ENCODE measurements around the gene COG5.

COG5 gene

GRCh38 chr7:107387128-107387527, 176.6 kb downstream of the COG5 start:
- no peaks in the 10 kb centered on the region for H3K4me1 ChIP-seq (ENCODE audit: control insufficient read depth in 1 of 2, insufficient read depth in 2 of 2, low read length in 2 of 2)
- H3K27ac ChIP-seq (ENCODE audit: low read length) = no peak overlapping the region
- H3K36me3 ChIP-seq (ENCODE audit: control insufficient read depth in 1 of 2, insufficient read depth in 2 of 2, low read length in 2 of 2) = no peaks in the 10 kb centered on the region
- no peaks in the 10 kb centered on the region for H3K9me3 ChIP-seq (ENCODE audit: control insufficient read depth in 1 of 2, low read length in 2 of 2)
- H3K27me3 ChIP-seq (ENCODE audit: low read depth, low read length) = no peaks in the 10 kb centered on the region
- no peak overlapping the region for H3K4me3 ChIP-seq (ENCODE audit: low read depth in 1 of 2, low read length in 2 of 2)

DNA sequence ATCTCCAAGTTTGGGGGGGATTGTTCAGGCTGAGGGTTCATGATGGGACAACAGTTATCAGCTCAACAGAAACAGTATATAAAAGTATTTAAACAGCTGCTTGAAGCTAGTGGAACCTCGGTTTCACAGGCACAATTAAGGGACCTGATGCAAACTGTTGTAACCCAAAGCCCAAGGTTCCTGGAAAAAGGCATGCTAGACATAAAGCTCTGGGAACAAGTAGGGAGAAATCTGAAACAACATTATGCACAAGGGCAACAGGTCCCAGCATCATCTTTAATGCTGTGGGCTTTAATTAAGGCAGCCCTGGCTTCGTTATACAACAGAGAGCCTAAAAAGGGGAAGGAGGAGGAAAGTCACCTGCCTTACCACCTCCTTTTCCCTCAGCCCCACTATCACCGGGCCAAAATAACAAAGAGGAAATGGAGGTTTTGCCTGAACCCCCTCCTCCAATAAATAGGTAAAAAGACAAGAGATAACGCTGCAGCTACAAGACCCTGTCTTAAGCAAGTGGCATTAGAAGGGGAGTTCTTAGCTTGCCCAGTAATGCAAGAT, 177.1 kb downstream of the COG5 start:
- Histone ChIP-seq H3K9me3 (ENCODE audit: control insufficient read depth in 1 of 2, low read length in 2 of 2) (no peaks in the 10 kb centered on the region), H3K4me3 (ENCODE audit: low read depth in 1 of 2, low read length in 2 of 2) (no peak overlapping the region), H3K27ac (ENCODE audit: low read length) (no peak overlapping the region), H3K36me3 (ENCODE audit: control insufficient read depth in 1 of 2, insufficient read depth in 2 of 2, low read length in 2 of 2) (no peaks in the 10 kb centered on the region), H3K27me3 (ENCODE audit: low read depth, low read length) (no peaks in the 10 kb centered on the region), H3K4me1 (ENCODE audit: control insufficient read depth in 1 of 2, insufficient read depth in 2 of 2, low read length in 2 of 2) (no peaks in the 10 kb centered on the region)

GRCh38 chr7:107384025-107384424, 179.7 kb downstream of the COG5 start:
- no peaks in the 10 kb centered on the region for H3K4me1 ChIP-seq (ENCODE audit: control insufficient read depth in 1 of 2, insufficient read depth in 2 of 2, low read length in 2 of 2)

DNA sequence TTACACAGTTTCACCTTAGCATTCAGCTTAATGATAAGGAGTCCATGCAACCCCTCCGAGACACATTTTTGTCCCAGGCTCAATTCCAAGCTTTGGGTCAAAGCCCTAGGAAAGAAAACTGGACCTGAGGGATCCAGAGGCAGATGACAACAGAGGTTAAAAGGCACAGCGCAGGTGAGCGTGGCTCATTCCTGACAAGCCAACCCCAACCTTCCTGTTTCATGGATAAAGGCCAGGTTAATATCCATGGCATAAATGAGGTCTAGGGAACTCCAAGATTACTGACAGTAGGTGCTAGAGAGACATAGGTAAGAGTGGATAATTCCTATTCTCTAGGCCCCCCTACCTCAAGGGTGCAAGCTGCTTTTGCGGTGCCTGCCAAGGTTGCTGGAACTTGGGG, 180.5 kb downstream of the COG5 start:
- Histone ChIP-seq H3K4me1 (ENCODE audit: control insufficient read depth in 1 of 2, insufficient read depth in 2 of 2, low read length in 2 of 2) (no peaks in the 10 kb centered on the region), H3K9me3 (ENCODE audit: control insufficient read depth in 1 of 2, low read length in 2 of 2) (no peaks in the 10 kb centered on the region), H3K4me3 (ENCODE audit: low read depth in 1 of 2, low read length in 2 of 2) (no peak overlapping the region), H3K27ac (ENCODE audit: low read length) (no peak overlapping the region), H3K36me3 (ENCODE audit: control insufficient read depth in 1 of 2, insufficient read depth in 2 of 2, low read length in 2 of 2) (no peaks in the 10 kb centered on the region), H3K27me3 (ENCODE audit: low read depth, low read length) (no peaks in the 10 kb centered on the region)

More at GRCh38 chr7:107384025-107384424, 179.7 kb downstream of the COG5 start:
- Histone ChIP-seq H3K9me3 (ENCODE audit: control insufficient read depth in 1 of 2, low read length in 2 of 2) (no peaks in the 10 kb centered on the region), H3K4me3 (ENCODE audit: low read depth in 1 of 2, low read length in 2 of 2) (no peak overlapping the region), H3K27me3 (ENCODE audit: low read depth, low read length) (no peaks in the 10 kb centered on the region), H3K27ac (ENCODE audit: low read length) (no peak overlapping the region), H3K36me3 (ENCODE audit: control insufficient read depth in 1 of 2, insufficient read depth in 2 of 2, low read length in 2 of 2) (no peaks in the 10 kb centered on the region)

- Histone ChIP-seq H3K4me1 (ENCODE audit: control insufficient read depth in 1 of 2, insufficient read depth in 2 of 2, low read length in 2 of 2) (no peaks in the 10 kb centered on the region), H3K27me3 (ENCODE audit: low read depth, low read length) (no peaks in the 10 kb centered on the region), H3K36me3 (ENCODE audit: control insufficient read depth in 1 of 2, insufficient read depth in 2 of 2, low read length in 2 of 2) (no peaks in the 10 kb centered on the region), H3K9me3 (ENCODE audit: control insufficient read depth in 1 of 2, low read length in 2 of 2) (no peaks in the 10 kb centered on the region), H3K4me3 (ENCODE audit: low read depth in 1 of 2, low read length in 2 of 2) (no peak overlapping the region), H3K27ac (ENCODE audit: low read length) (no peak overlapping the region)
Observed at GRCh38 chr7:107381453-107381852, 182.3 kb downstream of the COG5 start.

- Histone ChIP-seq H3K36me3 (ENCODE audit: control insufficient read depth in 1 of 2, insufficient read depth in 2 of 2, low read length in 2 of 2) (no peaks in the 10 kb centered on the region), H3K27ac (ENCODE audit: low read length) (no peak overlapping the region), H3K4me3 (ENCODE audit: low read depth in 1 of 2, low read length in 2 of 2) (no peak overlapping the region), H3K4me1 (ENCODE audit: control insufficient read depth in 1 of 2, insufficient read depth in 2 of 2, low read length in 2 of 2) (peaks cover 0 to 3% of the 10 kb centered on the region in 2 donors), H3K9me3 (ENCODE audit: control insufficient read depth in 1 of 2, low read length in 2 of 2) (no peaks in the 10 kb centered on the region), H3K27me3 (ENCODE audit: low read depth, low read length) (no peaks in the 10 kb centered on the region)
Observed at GRCh38 chr7:107373354-107373753, 190.4 kb downstream of the COG5 start.

- H3K9me3 ChIP-seq (ENCODE audit: control insufficient read depth in 1 of 2, low read length in 2 of 2) = no peaks in the 10 kb centered on the region
- H3K4me3 ChIP-seq (ENCODE audit: low read depth in 1 of 2, low read length in 2 of 2) = no peak overlapping the region
- no peaks in the 10 kb centered on the region for H3K36me3 ChIP-seq (ENCODE audit: control insufficient read depth in 1 of 2, insufficient read depth in 2 of 2, low read length in 2 of 2)
- peaks cover 0 to 3% of the 10 kb centered on the region in 2 donors for H3K4me1 ChIP-seq (ENCODE audit: control insufficient read depth in 1 of 2, insufficient read depth in 2 of 2, low read length in 2 of 2)
- H3K27ac ChIP-seq (ENCODE audit: low read length) = no peak overlapping the region
- H3K27me3 ChIP-seq (ENCODE audit: low read depth, low read length) = no peaks in the 10 kb centered on the region
Observed at GRCh38 chr7:107372298-107372697, 191.4 kb downstream of the COG5 start.

DNA sequence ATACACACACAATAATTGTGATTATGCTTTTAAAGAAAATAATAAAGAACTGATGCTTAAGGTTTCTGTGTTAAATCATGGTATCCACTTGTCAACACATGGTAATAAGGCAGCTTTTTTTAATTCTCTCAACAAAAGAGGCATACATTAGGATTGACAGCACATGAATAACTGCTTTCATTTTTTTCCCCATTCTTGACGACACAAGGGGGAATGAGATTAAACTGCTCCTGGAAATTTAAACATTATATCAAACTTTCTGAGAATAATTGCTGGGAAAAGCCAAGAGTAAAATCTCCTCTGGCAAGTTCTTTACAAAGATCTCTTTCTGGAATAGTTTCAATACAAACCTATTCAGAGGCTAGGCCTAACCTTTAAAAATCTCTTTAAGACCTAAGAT, 192.9 kb downstream of the COG5 start:
- H3K27me3 ChIP-seq (ENCODE audit: low read depth, low read length) = no peaks in the 10 kb centered on the region
- no peak overlapping the region for H3K27ac ChIP-seq (ENCODE audit: low read length)
- H3K36me3 ChIP-seq (ENCODE audit: control insufficient read depth in 1 of 2, insufficient read depth in 2 of 2, low read length in 2 of 2) = no peaks in the 10 kb centered on the region
- H3K4me1 ChIP-seq (ENCODE audit: control insufficient read depth in 1 of 2, insufficient read depth in 2 of 2, low read length in 2 of 2) = peaks cover 0 to 3% of the 10 kb centered on the region in 2 donors
- H3K4me3 ChIP-seq (ENCODE audit: low read depth in 1 of 2, low read length in 2 of 2) = no peak overlapping the region
- no peaks in the 10 kb centered on the region for H3K9me3 ChIP-seq (ENCODE audit: control insufficient read depth in 1 of 2, low read length in 2 of 2)

GRCh38 chr7:107364787-107365186, 198.9 kb downstream of the COG5 start:
- H3K4me1 ChIP-seq (ENCODE audit: control insufficient read depth in 1 of 2, insufficient read depth in 2 of 2, low read length in 2 of 2) = no peaks in the 10 kb centered on the region
- no peak overlapping the region for H3K4me3 ChIP-seq (ENCODE audit: low read depth in 1 of 2, low read length in 2 of 2)
- H3K27ac ChIP-seq (ENCODE audit: low read length) = no peak overlapping the region
- peaks cover 17 to 22% of the 10 kb centered on the region in 2 donors for H3K36me3 ChIP-seq (ENCODE audit: control insufficient read depth in 1 of 2, insufficient read depth in 2 of 2, low read length in 2 of 2)
- H3K9me3 ChIP-seq (ENCODE audit: control insufficient read depth in 1 of 2, low read length in 2 of 2) = peaks cover 0 to 3% of the 10 kb centered on the region in 2 donors
- no peaks in the 10 kb centered on the region for H3K27me3 ChIP-seq (ENCODE audit: low read depth, low read length)

DNA sequence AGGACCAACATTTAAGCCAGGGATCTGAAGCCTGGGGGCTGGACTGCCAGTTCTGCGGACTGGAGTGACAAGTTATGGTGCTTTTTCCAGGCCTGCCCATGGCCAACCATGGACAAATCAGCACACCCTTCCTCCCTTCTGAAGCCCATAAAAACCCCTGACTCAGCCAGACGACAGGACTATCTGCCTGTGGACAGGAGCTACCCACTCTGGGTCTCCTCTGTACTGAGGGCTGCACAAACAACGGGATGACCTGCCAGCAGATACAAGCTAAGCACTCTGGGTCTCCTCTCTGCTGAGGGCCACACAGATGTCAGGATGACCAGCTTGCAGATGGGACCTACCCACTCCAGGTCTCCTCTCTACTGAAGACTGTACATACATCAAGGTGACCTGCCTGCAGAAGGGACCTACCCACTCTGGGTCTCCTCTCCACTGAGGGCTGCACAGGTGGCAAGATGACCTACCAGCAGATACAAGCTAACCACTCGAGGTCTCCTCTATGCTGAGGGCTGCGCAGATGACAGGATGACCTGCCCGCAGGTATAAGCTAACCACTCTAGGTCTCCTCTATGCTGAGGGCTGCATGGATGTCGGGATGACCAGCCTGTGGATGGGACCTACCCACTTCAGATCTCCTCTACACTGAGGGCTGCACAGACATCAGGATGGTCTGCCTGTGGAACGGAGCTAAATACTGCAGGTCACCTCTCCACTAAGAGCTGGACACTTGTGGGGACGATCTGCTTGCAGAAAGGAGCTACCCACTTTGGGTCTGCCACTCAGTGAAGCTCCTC, 204.0 kb downstream of the COG5 start:
- Histone ChIP-seq H3K27ac (ENCODE audit: low read length) (no peak overlapping the region), H3K36me3 (ENCODE audit: control insufficient read depth in 1 of 2, insufficient read depth in 2 of 2, low read length in 2 of 2) (peaks cover 22 to 39% of the 10 kb centered on the region in 2 donors), H3K27me3 (ENCODE audit: low read depth, low read length) (no peaks in the 10 kb centered on the region), H3K9me3 (ENCODE audit: control insufficient read depth in 1 of 2, low read length in 2 of 2) (peaks cover 0 to 5% of the 10 kb centered on the region in 2 donors), H3K4me3 (ENCODE audit: low read depth in 1 of 2, low read length in 2 of 2) (no peak overlapping the region), H3K4me1 (ENCODE audit: control insufficient read depth in 1 of 2, insufficient read depth in 2 of 2, low read length in 2 of 2) (no peaks in the 10 kb centered on the region)

GRCh38 chr7:107355616-107356015, 208.1 kb downstream of the COG5 start:
- Histone ChIP-seq H3K27ac (ENCODE audit: low read length) (no peak overlapping the region), H3K4me3 (ENCODE audit: low read depth in 1 of 2, low read length in 2 of 2) (no peak overlapping the region), H3K9me3 (ENCODE audit: control insufficient read depth in 1 of 2, low read length in 2 of 2) (peaks cover 0 to 5% of the 10 kb centered on the region in 2 donors), H3K4me1 (ENCODE audit: control insufficient read depth in 1 of 2, insufficient read depth in 2 of 2, low read length in 2 of 2) (no peaks in the 10 kb centered on the region), H3K36me3 (ENCODE audit: control insufficient read depth in 1 of 2, insufficient read depth in 2 of 2, low read length in 2 of 2) (peaks cover 13 to 25% of the 10 kb centered on the region in 2 donors), H3K27me3 (ENCODE audit: low read depth, low read length) (no peaks in the 10 kb centered on the region)
